Keratinocyte (primary cell): ENCODE results near the gene KLHL29. TPM values are rescaled to one million over a fixed set of nuclear protein-coding genes. Genes with fewer than 3 reads are reported as not detected.

Source experiments
- DNase-seq: peaks from one replicate; pipeline ENCODE4 v3.0.0-alpha.2; 2011; ENCODE audit warnings: low read depth, missing footprints, low spot score
- FAIRE-seq: peaks from 2 replicates; lab custom pipeline; 2011; peaks lifted over from hg19 to GRCh38; lab: Jason Lieb, UNC
- H2AFZ ChIP-seq: 2 replicates; pipeline ENCODE4 v1.6.0; 2012; ENCODE audit warnings: low read length, control low read depth, inconsistent platforms; ENCODE audit not compliant: control insufficient read depth
- H3K27ac ChIP-seq: 2 replicates; pipeline ENCODE4 v1.5.1; 2011; ENCODE audit warnings: low read length; ENCODE audit not compliant: control insufficient read depth, insufficient read depth
- H3K27me3 ChIP-seq: 3 replicates; pipeline ENCODE4 v1.6.0; 2011; ENCODE audit warnings: low read length; ENCODE audit not compliant: control insufficient read depth, insufficient read depth; ENCODE audit errors: extremely low read depth
- H3K36me3 ChIP-seq, 2 experiments: 2 replicates in 1 of 2; 3 replicates in 1 of 2; pipeline ENCODE4 v1.5.1; 2011; ENCODE audit warnings: low read length in 2 of 2, mild to moderate bottlenecking in 1 of 2; ENCODE audit not compliant: control insufficient read depth in 2 of 2, insufficient read depth in 2 of 2; ENCODE audit errors: extremely low read depth in 1 of 2
- H3K4me1 ChIP-seq: 3 replicates; pipeline ENCODE4 v1.5.1; 2011; ENCODE audit warnings: low read length; ENCODE audit not compliant: control insufficient read depth, insufficient read depth; ENCODE audit errors: extremely low read depth
- H3K4me2 ChIP-seq: 3 replicates; pipeline ENCODE4 v1.6.0; 2011; ENCODE audit warnings: low read depth, low read length; ENCODE audit not compliant: control insufficient read depth, insufficient read depth; ENCODE audit errors: extremely low read depth
- H3K4me3 ChIP-seq, 3 experiments: fragments of 200-600 bp in 1 of 3; sonication (generic) in 1 of 3; 2 replicates in 2 of 3; 3 replicates in 1 of 3; pipeline ENCODE4 v1.5.1; 2011 to 2016; ENCODE audit warnings: low read length in 3 of 3, mild to moderate bottlenecking in 3 of 3, control low read depth in 2 of 3, inconsistent platforms in 1 of 3, low read depth in 1 of 3, mixed read lengths in 1 of 3, mixed run types in 1 of 3, moderate library complexity in 1 of 3; ENCODE audit not compliant: control insufficient read depth in 2 of 3, insufficient read depth in 2 of 3; ENCODE audit errors: extremely low read depth in 1 of 3
- H3K79me2 ChIP-seq: 2 replicates; pipeline ENCODE4 v1.6.0; 2012; ENCODE audit warnings: low read length; ENCODE audit not compliant: control insufficient read depth, insufficient read depth
- H3K9ac ChIP-seq: 3 replicates; pipeline ENCODE4 v1.6.0; 2011; ENCODE audit warnings: low read length; ENCODE audit not compliant: control insufficient read depth, insufficient read depth; ENCODE audit errors: extremely low read depth
- H3K9me1 ChIP-seq: 3 replicates; pipeline ENCODE4 v1.6.0; 2011; ENCODE audit warnings: low read length; ENCODE audit not compliant: control insufficient read depth, insufficient read depth; ENCODE audit errors: extremely low read depth
- H3K9me3 ChIP-seq: 2 replicates; pipeline ENCODE4 v1.5.1; 2012; ENCODE audit warnings: low read depth, low read length; ENCODE audit not compliant: control insufficient read depth
- H4K20me1 ChIP-seq: 3 replicates; pipeline ENCODE4 v1.6.0; 2011; ENCODE audit warnings: low read length; ENCODE audit not compliant: control insufficient read depth, insufficient read depth; ENCODE audit errors: extremely low read depth
- EZH2 ChIP-seq: IDR thresholded peaks from one replicate; pipeline ENCODE4 v1.6.1; 2012; ENCODE audit warnings: inconsistent platforms, mild to moderate bottlenecking, low read length, moderate library complexity
- dilution Hi-C: fragments of 300-500 bp; cut with MboI; formaldehyde crosslinking; loops from one replicate; pipeline ENCODE4 v1.7.0; 2020; ENCODE audit warnings: low sequenced_read_pairs; ENCODE audit not compliant: extremely low pct_ligation_motif_present
- polyA plus RNA-seq, 5 experiments: library from polyadenylated mRNA; depleted of rRNA in 3 of 5; stranded (reverse) in 3 of 5; stranded (forward) in 1 of 5; unstranded in 1 of 5; fragments of >200 nt; gene quantifications; 1 replicate in 1 of 5; 2 replicates in 3 of 5; 3 replicates in 1 of 5; pipeline versions ENCODE4 v1.2.1 to v1.2.3, GENCODE V29; 2011 to 2012; ENCODE audit warnings: missing spikeins in 2 of 5, low read depth in 1 of 5, low replicate concordance in 1 of 5
- TF ChIP-seq, protein P1 (sequence below), 3 experiments: IDR thresholded peaks in 1 of 3; conservative IDR thresholded peaks in 1 of 3; optimal IDR thresholded peaks in 1 of 3; 2 replicates in 2 of 3; 3 replicates in 1 of 3; pipeline versions ENCODE3 to v1.5.1; 2011; ENCODE audit warnings: low read length in 3 of 3, mild to moderate bottlenecking in 3 of 3, moderate library complexity in 2 of 3, control low read depth in 1 of 3, inconsistent platforms in 1 of 3; ENCODE audit not compliant: insufficient read depth in 2 of 3; ENCODE audit errors: extremely low read depth in 1 of 3

Gene KLHL29
- polyA plus RNA-seq, 1 donor (not counting 4 experiments of a cell fraction or from before 2014, with no cell fraction given) = 4.7 TPM

DNA sequence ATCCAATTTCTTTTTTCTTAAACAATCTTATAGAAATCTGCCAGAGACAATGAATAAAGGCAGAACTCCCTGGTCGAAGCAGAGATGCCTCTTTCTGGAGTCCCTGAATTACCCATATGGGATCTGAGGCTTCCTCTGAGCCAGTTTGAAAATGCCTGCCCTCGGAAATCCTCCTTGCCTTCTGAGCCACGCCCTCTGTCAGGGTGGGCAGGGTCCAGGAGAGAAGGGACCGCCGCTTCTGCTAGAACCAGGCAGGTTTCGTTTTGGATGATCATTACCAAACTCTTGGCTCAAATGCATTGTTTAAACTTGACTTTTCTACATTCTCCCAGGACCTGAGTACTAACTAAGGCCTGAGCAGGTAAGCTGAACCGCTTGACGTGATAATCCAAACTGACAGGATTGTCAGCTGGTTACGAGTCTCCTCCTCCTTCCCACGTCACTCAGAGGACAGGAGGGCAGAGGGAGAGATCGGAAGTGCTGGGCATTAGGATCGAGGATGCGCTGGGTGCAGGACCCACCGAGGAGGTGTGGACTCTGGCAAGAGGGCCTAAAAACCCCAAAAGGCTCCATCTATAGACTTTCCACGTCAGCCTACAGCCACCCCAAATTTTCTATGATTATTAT, 128.4 kb downstream of the KLHL29 start:
- H3K4me1 ChIP-seq = no peaks in the 10 kb centered on the region
- TF ChIP-seq, protein P1, sequence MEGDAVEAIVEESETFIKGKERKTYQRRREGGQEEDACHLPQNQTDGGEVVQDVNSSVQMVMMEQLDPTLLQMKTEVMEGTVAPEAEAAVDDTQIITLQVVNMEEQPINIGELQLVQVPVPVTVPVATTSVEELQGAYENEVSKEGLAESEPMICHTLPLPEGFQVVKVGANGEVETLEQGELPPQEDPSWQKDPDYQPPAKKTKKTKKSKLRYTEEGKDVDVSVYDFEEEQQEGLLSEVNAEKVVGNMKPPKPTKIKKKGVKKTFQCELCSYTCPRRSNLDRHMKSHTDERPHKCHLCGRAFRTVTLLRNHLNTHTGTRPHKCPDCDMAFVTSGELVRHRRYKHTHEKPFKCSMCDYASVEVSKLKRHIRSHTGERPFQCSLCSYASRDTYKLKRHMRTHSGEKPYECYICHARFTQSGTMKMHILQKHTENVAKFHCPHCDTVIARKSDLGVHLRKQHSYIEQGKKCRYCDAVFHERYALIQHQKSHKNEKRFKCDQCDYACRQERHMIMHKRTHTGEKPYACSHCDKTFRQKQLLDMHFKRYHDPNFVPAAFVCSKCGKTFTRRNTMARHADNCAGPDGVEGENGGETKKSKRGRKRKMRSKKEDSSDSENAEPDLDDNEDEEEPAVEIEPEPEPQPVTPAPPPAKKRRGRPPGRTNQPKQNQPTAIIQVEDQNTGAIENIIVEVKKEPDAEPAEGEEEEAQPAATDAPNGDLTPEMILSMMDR (optimal IDR thresholded peaks at IDR 0.05 in 1 of 3, IDR thresholded peaks at IDR 0.05 in 1 of 3, conservative IDR thresholded peaks at IDR 0.05 in 1 of 3; ENCODE audit: extremely low read depth in 1 of 3, insufficient read depth in 2 of 3, low read length in 3 of 3) = no peak
- no peaks in the 10 kb centered on the region for H3K9me1 ChIP-seq
- no peak overlapping the region for H2AFZ ChIP-seq
- no peaks in the 10 kb centered on the region for H3K9me3 ChIP-seq
- no peak overlapping the region for H3K4me2 ChIP-seq
- dilution Hi-C loops = no loop called here
- no peak overlapping the region for H3K4me3 ChIP-seq
- no peaks in the 10 kb centered on the region for H3K36me3 ChIP-seq
- no peak overlapping the region for H3K9ac ChIP-seq
- FAIRE-seq (no peak), DNase-seq (no peak)
- H3K79me2 ChIP-seq = no peaks in the 10 kb centered on the region
- H3K27ac ChIP-seq = no peak overlapping the region
- peaks cover 3% of the 10 kb centered on the region for H4K20me1 ChIP-seq
- H3K27me3 ChIP-seq = no peaks in the 10 kb centered on the region

DNA sequence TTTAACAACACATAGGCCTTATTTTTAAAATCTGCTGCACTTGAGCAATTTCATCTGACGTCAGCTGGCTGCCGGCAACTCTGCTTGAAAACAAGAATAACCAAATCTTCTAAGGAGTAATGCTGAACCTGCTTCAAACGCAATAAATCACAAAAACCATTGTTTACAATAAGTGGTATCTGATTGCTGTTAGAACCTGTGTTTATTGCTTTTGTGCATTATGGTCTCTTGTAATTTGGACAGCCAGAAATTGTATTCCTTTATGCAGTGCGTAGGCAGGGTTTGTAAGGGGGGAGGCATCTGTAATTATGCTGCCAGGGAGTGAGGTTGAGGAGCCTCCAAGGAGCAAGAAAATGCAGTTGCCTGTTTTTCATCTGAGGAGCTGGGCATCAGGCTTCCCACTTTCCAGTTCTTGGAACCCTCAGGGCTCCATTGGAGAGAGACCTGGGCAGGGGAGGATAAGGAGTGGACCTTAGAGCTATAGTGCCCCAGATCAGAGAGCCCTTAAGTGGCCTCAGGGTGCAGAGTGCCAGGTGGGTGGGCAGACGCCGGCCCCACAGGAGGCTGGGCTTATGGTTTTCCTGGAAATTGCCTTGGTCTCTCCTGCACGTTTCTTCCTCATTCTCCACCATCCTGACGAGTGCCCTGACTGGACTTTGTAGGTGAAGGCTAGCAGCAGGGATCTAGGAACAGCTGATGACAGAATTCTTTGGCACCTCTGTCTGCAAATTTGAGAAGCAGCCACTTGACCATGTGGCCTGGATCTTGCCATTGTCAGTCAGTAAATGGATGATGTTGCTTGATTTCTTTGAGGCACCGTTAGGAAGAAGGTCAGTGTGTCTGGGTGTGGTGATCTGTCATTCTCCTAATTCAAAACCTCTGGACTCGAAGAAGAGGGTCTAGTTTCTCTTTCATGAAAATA, 129.2 kb downstream of the KLHL29 start:
- Histone ChIP-seq H3K4me2 (no peak overlapping the region), H2AFZ (no peak overlapping the region), H3K27ac (no peak overlapping the region), H3K4me3 (no peak overlapping the region), H3K79me2 (no peaks in the 10 kb centered on the region), H3K9ac (no peak overlapping the region), H3K9me3 (no peaks in the 10 kb centered on the region), H3K4me1 (no peaks in the 10 kb centered on the region), H3K36me3 (no peaks in the 10 kb centered on the region), H4K20me1 (peaks cover 3% of the 10 kb centered on the region), H3K27me3 (no peaks in the 10 kb centered on the region), H3K9me1 (no peaks in the 10 kb centered on the region)
- dilution Hi-C loops = no loop called here
- TF ChIP-seq EZH2 = no peak
- TF ChIP-seq, protein P1 (optimal IDR thresholded peaks at IDR 0.05 in 1 of 3, IDR thresholded peaks at IDR 0.05 in 1 of 3, conservative IDR thresholded peaks at IDR 0.05 in 1 of 3; ENCODE audit: extremely low read depth in 1 of 3, insufficient read depth in 2 of 3, low read length in 3 of 3) = no peak
- FAIRE-seq (no peak), DNase-seq (no peak)
